Gastrocnemius medialis (tissue), 4 donors: ENCODE measurements around the gene DHRS1.

Source experiments
- CTCF ChIP-seq, 5 experiments: fragments of 450-650 bp in 3 of 5; fragments of 200-600 bp in 2 of 5; sonication (generic) in 2 of 5; IDR thresholded peaks in 4 of 5; conservative IDR thresholded peaks in 1 of 5; 1 replicate in 4 of 5; 2 replicates in 1 of 5; pipeline ENCODE4 v1.5.1; 2016 to 2019; ENCODE audit warnings: antibody characterized with exemption in 5 of 5, mild to moderate bottlenecking in 3 of 5, moderate library complexity in 3 of 5
- POLR2A ChIP-seq, 2 donors: fragments of 450-650 bp; IDR thresholded peaks; one replicate each; pipeline ENCODE4 v1.6.1; 2017; ENCODE audit warnings: antibody characterized with exemption in 2 of 2, mild to moderate bottlenecking in 2 of 2, moderate library complexity in 2 of 2

GRCh38 chr14:24250354-24250753 is 49.2 kb downstream of the DHRS1 start:
- no peak for TF ChIP-seq CTCF (IDR thresholded peaks at IDR 0.05 in 4 of 5, conservative IDR thresholded peaks at IDR 0.05 in 1 of 5)
- TF ChIP-seq POLR2A (IDR thresholded peaks at IDR 0.05), result no peak
